Endothelial cell of hepatic sinusoid (primary cell): Measurements from ENCODE around the gene DNAJC10.
"Not testable (repeated sequence)": the region's sequence is repeated elsewhere in the genome, so short reads cannot be mapped to it uniquely, and the experiment has no call there.

Experiments
- in situ Hi-C: cut with HindIII; loops from 2 replicates; pipeline ENCODE4 v1.10.0; 2017; ENCODE audit warnings: low sequenced_read_pairs

The DNAJC10 gene

DNA sequence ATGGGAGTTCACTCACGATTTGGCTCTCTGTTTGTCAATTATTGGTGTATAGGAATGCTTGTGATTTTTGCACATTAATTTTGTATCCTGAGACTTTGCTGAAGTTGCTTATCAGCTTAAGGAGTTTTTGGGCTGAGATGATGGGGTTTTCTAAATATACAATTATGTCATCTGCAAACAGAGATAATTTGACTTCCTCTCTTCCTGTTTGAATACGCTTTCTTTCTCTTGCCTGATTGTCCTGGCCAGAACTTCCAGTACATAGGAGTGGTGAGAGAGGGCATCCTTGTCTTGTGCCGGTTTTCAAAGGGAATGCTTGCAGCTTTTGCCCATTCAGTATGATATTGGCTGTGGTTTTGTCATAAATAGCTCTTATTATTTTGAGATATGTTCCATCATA is 66.6 kb downstream of the DNAJC10 start:
- in situ Hi-C loops, result not testable (repeated sequence)

DNA sequence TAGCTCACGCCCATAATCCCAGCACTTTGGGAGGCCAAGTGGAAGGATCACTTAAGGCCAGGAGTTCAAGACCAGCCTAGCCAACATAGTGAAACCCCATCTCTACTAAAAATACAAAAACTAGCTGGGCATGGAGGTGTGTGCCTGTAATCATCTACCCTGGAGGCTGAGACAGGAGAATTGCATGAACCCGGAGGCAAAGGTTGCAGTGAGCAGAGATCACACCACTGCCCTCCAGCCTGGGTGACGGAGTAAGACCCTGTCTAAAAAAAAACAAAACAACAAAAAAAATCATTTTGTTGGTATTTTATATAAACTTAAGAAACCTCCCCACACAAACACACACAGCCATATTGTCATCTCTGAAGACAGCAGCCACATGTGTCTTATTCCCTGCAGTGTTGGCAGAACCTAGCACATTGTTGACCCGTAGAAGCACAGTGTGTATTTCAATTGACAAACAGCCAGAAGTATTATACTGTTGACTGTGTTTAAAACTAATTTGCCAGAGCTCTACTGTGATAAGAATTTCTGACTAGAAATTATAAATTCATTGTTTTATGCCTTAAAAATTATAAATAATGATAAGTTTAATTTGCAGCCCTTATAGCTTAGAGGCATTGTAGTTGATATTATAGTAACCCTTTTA is 68.1 kb downstream of the DNAJC10 start:
- in situ Hi-C loops, result no loop called here

DNA sequence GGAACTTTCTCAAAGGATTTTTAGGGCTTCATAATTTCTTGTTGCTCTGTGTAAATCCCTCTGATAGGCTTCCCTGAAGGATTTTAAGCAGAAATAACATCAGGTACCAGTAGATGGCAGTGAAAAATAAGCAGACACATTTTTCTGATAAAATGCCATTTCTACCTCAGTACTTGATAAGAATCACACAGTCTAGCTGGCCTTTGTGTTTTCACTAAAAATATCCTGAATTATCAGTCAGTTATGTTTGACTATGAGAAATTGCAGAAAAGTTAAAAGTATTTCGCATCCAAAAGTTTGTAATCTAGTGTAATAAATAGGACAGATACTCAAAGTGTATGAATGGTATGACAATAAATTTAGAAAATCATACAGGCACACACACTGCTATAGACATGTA is 68.7 kb downstream of the DNAJC10 start:
- in situ Hi-C loops, result no loop called here

DNA sequence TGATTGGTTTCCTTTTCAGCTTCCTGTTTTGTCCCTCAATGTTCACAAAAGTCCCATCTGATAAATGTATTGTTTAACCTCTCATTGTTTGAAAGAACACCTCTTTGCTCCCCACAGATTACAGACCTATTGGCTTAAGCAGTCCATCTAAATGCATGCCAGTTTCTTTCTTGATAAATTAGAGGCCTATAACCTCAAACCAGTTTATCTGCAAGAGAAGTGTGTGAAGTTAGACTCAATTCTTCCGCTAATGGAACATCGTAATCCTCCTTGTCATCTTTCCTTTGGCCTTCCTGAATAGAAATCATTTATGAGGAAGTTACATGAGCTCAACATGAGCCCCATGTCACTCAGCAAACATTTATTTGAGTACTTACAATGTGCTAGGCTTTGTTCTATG is 76.4 kb downstream of the DNAJC10 start:
- in situ Hi-C loops, result no loop called here

DNA sequence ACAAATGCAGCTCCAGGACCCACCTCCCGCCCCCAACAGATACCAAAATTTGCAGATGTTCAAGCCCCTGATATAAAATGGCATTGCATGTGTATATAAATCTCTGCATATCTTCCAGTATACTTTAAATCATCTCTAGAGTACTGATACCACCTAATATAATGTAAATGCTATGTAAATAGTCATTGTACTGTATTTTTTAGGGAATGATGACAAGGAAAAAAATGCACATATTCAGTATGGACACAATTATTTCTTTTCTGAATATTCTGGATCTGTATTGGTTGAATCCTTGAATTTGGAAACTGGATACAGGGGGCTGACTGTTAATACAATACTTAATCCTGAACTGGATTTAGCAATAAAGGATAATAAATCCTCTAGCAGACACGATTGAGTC is 82.7 kb downstream of the DNAJC10 start:
- in situ Hi-C loops, result no loop called here

DNA sequence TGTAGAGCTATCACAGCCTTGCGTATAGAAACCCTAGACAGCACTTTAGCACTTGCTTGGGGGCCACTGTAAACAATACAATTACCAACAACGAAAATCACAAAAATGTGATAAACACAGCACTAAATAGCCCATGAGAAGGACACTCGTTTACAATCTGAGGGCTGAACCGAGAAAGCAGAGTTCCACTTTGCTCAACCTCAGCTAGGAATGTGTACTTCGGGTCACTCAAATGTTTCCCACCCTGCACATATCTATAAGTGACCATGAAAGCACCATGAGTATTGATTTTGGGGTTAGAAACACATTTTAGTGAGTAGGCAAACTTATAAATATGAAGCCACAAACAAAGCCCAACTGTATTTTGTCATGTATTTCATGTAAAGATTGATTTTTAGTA is 88.1 kb downstream of the DNAJC10 start:
- in situ Hi-C loops, result no loop called here

DNA sequence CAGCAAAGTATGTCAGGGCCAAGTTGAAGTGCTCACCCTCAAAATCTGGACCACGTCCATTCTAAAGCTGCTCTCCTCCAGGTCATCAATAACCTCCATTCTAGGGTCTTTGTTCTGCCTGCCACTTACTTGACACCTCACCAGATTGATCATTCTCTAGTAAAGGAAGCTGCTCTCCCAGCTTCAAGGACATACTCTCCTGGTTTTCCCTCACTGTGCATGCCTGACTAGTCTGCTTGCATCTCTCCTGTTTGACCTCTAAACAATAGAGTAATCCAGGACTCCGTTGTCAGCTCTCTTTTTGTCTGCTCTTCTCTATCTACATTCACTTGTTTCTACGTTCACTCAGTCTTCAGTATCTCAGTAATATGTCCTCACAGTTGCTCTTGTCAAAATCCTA is 91.3 kb downstream of the DNAJC10 start:
- in situ Hi-C loops, result no loop called here

DNA sequence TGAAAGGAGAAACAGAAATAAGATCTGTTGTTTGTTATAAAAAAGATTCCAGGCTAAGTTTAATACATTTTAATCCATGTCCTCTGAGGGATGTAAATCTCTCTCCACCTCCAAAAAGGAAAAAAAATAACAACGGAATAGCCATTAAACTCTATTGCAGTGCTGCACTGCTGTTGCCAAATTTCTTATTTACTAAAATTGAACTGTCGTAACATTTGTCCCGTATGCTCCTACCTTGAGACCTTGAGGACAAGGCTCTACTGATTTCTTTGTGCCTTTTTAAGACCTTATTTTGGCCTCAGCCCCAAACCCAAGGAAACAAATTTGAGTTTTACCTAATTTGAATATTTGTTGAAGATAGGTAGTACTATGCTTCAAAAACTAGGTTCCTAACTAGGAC is 94.0 kb downstream of the DNAJC10 start:
- in situ Hi-C loops, result no loop called here

DNA sequence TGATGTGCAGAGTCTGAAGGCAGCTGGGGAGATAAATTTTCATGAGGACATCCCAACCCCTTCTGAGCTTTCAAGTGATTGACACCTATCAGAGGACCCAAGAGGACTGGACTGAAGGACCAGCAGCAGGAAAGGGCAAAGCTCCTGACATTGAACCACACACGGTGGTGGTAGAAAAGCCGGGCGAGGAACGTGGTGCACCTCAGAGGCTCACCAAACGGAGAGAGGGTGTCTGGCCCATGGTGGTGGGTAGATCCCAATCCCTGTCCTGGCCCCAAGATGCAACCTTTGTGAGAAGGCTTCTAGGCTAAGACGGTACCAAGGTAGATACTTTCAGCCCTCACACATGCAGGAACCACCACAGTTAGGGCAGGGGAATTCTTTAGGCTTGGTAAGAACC is 98.3 kb downstream of the DNAJC10 start:
- in situ Hi-C loops, result no loop called here

DNA sequence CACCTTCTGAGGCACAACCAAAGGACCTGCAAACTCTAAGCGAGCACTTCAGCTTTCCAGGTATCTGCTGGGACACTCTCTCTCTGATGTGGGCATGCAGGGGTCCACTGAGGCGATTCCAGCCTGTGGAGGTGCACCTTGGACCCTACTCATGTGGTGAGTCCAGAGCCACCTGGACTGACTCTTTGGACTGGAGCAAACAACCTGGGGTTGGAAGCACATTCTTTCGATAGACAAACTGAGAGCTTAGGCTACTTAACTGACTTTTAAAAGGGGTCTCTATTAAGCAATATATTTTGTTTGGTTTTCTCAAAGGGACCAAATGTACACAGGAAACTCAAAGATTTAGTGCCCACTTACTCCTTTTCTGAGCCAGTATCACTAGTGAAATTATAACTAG is 98.7 kb downstream of the DNAJC10 start:
- in situ Hi-C loops, result no loop called here

DNA sequence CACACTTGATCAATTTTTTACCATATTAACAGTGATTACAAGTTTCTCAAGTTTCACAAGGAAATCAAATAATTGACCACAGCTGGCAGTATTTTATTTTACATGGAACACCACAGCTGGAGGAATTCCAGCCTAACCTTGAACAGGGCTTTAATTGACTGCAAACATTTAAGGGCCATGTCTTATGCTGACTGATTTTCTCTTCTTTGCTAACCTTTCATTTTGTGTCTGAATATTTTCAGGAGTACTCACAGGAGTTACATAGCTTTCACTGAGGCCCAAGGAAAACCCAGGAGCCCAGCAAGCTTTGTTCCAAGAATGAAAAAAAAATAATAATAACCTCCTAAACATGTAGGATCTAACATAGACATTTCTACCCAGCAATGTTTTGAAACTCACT is 100.8 kb downstream of the DNAJC10 start:
- in situ Hi-C loops, result no loop called here

DNA sequence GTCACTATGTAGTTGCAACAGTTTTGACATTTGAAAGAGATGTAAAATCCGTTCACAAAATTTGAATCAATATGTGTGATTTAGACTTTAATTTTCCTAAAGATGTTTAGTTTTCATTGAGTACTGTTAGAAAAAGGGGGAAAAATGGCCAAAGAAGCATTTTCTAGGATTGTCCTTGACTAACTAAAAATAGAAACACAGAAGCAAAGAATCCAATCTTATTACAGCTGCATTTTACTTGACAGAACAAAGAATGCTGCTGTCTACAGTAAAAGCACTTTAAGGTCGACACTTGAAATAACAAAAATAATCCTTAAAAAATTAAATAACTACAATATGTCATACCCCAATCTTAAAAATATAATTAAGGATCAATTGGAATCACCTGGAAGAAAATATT is 101.5 kb downstream of the DNAJC10 start:
- in situ Hi-C loops, result no loop called here

DNA sequence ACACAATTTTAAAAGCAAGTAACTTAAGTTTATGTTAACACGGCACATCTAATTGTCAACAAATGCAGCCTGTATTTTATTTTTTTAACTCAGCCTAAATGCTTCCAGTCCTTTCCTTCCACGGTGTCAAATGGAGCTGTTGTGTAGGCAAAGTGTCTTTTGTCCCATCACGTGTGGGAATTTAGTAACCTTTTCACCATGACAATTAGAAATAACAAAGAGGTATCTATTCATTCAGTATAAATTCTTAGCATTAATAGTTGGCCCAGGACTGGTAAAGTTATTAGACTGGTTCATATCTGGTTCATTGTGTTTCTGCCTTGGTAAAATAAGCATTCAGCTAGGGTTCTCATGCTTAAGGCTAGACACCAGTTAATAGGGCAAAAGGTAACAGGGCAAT is 102.4 kb downstream of the DNAJC10 start:
- in situ Hi-C loops, result no loop called here

DNA sequence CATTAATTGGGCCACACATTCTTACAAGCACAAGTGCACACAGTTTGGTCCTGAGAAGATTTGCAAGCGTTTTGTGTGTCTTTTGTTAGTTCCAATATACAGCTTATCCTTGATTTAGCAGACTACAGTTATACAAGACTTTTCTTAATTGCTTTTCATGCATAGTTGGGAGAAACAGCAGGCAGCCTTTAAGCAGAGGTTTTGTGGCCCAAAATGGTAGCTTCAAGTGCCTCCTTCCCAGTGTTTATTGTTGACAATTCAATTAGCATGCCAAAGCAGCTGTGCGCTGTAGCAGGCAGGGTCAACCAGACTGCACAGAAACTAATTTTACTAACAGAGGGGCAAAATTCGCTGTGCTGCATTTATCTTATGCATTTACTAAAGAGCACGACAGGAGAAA is 102.9 kb downstream of the DNAJC10 start:
- in situ Hi-C loops, result no loop called here

DNA sequence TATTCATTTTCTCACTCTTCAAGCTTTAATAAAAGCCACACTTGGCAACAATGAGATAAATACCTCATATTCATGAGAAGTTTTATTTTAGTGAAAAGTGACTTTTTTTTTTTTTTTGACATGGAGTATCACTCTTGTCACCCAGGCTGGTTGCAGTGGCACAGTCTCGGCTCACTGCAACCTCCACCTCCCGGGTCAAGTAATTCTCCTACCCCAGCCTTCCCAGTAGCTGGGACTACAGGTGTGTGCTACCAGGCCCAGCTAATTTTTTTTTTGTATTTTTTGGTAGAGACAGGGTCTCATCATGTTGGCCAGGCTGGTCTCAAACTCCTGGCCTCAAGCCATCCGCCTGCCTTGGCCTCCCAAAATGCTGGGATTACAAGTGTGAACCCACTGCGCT is 103.4 kb downstream of the DNAJC10 start:
- in situ Hi-C loops, result no loop called here

DNA sequence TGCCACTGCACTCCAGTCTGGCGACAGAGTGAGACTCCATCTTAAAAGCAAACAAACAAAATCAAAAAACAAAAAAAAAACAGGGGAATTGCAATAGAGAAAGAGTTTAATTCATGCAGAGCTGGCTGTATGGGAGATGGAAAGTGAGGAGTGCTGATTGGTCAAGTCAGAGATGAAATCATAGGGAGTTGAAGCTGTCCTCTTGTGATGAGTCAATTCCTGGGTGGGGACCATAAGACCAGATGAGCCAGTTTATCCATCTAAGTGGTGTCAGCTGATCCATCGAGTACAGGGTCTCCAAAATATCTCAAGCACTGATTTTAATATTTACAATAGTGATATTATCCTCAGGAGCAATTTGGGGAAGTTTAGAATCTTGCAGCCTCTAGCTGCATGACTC is 105.1 kb downstream of the DNAJC10 start:
- in situ Hi-C loops, result no loop called here

DNA sequence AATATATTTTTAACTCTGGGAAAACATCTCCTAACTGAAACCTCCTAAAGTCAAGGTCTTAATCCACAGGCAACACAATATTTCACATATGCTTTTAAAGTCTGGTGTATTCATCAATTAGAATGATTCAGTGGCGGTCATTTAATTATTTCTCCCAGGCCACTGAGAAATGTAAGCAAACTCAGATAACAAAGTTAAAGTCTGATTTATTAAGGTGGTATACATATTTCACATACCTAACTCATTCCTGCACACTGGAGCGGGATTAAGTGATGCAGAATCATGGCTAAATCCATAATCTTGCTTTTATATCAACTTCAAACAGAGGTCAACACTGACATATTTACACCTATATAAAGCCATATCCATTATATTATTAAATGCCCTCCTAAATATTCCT is 106.7 kb downstream of the DNAJC10 start:
- in situ Hi-C loops, result no loop called here

DNA sequence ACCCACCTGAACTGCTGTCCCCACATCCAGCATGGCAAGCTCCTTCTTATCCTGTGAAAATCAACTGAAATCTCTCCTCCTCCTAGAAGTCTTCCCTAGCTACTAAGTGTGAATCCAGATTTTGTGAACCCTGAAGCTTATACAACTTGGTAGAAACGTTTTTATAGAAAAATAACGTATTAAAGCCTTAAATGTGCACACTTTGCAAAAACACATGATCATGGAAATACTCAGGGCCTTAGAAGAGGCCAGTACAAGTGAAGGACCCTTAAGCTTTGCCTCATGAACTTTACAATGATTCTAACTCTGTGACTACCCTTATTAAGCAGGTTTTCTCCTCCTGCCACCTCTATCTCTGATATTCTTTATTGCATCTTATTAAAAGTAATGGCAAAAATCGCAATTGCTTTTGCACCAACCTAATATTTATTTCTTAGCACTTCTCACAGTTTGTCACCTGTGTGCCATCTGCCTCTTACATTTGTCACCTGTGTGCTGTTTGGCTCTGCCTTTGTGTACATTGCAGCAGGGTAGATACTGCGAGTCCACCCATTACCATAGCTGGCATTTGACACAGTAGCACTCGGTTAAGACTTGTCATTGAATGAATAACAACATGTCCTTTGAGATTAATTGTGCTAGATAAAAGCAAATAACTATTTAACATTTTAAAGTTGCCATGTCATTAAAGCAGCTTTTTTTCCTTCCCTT is 108.2 kb downstream of the DNAJC10 start:
- in situ Hi-C loops, result no loop called here

DNA sequence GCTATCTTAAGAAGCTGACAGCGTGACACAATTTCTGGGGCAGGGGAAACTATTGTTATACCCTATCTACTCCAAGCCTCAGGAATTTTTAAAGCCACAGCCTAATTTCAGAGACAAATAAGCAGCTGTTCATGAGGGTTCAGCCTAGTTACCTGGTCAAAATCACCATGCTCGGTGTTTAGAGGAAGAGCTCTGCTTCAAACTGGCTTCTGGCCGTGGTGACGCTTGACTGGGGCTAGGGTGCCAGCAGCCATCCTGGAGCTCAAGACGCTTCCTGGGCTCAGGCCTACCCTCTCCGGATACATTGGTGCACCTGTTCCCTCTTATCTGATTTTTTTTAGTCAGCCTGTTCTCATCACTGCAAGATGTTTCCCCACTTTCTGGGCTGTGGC is 108.7 kb downstream of the DNAJC10 start:
- in situ Hi-C loops, result no loop called here

DNA sequence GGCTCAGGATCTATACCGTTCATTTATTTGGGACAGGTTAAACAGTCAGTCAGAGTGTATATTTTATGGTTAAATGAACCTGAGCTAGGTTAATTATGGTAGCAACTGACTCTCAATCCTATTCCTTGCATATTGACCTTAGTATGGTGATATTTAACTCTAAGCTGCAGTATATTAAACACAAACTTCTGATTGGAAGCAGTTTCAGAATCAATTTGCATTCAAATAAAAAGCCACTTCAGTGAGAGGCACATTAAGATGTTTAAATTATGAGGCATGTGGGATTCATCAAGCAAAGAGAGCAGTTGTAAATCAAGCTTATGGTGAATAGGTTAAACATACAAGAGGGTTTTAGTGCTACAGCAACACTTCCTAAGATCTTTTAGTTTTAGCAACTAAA is 110.0 kb downstream of the DNAJC10 start:
- in situ Hi-C loops, result no loop called here

DNA sequence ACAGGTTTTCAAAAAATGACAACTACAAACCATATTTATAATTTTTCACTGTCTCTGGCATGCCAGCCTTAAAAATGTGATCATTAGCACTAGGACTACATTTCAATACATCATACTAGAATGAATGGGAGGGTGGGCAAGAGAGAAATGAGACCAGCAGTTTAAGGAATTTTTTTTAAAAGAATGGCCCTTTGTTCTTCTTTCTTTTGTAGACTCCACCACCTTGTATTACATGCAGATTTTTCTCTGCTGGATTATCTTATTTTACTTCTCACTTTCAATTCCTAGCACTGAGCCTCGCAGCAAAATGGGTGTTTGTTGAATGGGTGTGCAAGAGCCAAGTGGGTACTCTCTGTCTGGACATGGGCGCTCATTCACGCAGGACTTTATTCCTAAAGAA is 110.4 kb downstream of the DNAJC10 start:
- in situ Hi-C loops, result no loop called here

DNA sequence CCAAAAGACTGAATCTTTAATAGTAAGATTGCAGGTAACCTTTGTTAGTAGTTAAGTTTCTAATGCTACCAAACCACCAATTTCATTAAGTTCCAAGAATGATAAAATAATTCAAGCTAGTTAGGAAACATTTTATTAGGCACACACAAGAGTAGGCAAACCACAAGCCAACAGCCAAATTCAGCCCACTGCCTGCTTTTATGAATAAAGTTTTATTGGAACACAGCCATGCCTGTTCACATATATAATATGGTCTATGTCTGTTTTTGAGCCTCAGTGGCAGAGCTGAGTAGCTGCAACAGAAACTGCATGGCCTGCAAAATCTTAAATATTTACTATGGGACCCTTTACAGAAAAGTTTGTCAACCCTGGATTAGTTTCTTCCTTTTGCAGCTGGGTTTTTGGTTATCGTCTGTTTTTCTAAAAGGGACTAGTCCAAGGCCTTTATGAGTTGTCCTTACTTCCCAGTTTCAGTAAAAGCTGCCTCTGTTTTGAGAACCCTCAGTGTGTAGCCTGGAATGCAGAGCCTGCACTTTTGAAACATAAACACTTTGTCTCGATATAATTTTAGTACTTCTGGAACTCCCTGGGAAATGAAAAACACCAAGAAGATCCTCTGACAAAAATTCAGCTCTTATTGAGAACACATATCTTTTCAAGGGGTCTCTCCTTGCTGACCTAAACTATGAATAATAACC is 111.3 kb downstream of the DNAJC10 start:
- in situ Hi-C loops, result no loop called here
